Neural cell (in vitro differentiated cells): Measurements from ENCODE around the gene MS4A6A. TPM values are rescaled to one million over a fixed set of nuclear protein-coding genes. Genes with fewer than 3 reads are reported as not detected.

Source experiments
- H2AFZ ChIP-seq: fragments of 200-600, 300-800 bp; sonication (generic), shearing (Covaris generic); 2 replicates; pipeline ENCODE4 v1.6.0; 2014; ENCODE audit warnings: low read depth, mild to moderate bottlenecking, antibody characterized with exemption, low read length, moderate library complexity
- H3F3A ChIP-seq: fragments of 200-600 bp; shearing (Covaris generic); 2 replicates; pipeline ENCODE4 v1.6.1; 2016; ENCODE audit warnings: mild to moderate bottlenecking, moderate library complexity, mixed read lengths, antibody characterized with exemption, low read length; ENCODE audit not compliant: insufficient read depth, poor library complexity, severe bottlenecking
- H3K27ac ChIP-seq: fragments of 200-600, 300-800 bp; sonication (generic), shearing (Covaris generic); 2 replicates; pipeline ENCODE4 v1.5.1; 2014; ENCODE audit warnings: mild to moderate bottlenecking, low read length, moderate library complexity
- H3K27me3 ChIP-seq: fragments of 300-800, 200-600 bp; sonication (generic), shearing (Covaris generic); 2 replicates; pipeline ENCODE4 v1.6.0; 2014; ENCODE audit warnings: mild to moderate bottlenecking, low read depth, low read length, moderate library complexity; ENCODE audit not compliant: insufficient read depth
- H3K36me3 ChIP-seq: fragments of 300-800, 200-600 bp; sonication (generic), shearing (Covaris generic); 2 replicates; pipeline ENCODE4 v1.5.1; 2014; ENCODE audit warnings: mild to moderate bottlenecking, antibody characterized with exemption, low read length, moderate library complexity; ENCODE audit not compliant: insufficient read depth
- H3K4me2 ChIP-seq: fragments of 300-800, 200-600 bp; sonication (generic), shearing (Covaris generic); 2 replicates; pipeline ENCODE4 v1.6.0; 2014; ENCODE audit warnings: mild to moderate bottlenecking, low read length
- H3K4me3 ChIP-seq: fragments of 300-800, 200-600 bp; sonication (generic), shearing (Covaris generic); 2 replicates; pipeline ENCODE4 v1.5.1; 2014; ENCODE audit warnings: mild to moderate bottlenecking, low read length, moderate library complexity
- H3K79me2 ChIP-seq: fragments of 200-600 bp; shearing (Covaris generic); replicated peaks from 2 replicates; pipeline ENCODE4 v1.6.0; 2014; ENCODE audit warnings: mild to moderate bottlenecking, low read length, moderate library complexity; ENCODE audit not compliant: insufficient read depth
- H3K9ac ChIP-seq: fragments of 300-800, 200-600 bp; sonication (generic), shearing (Covaris generic); 2 replicates; pipeline ENCODE4 v1.6.1; 2016; ENCODE audit warnings: mild to moderate bottlenecking, low read length, mixed read lengths
- H3K9me2 ChIP-seq: fragments of 200-600 bp; shearing (Covaris generic); 2 replicates; pipeline ENCODE4 v1.6.1; 2016; ENCODE audit warnings: mild to moderate bottlenecking, low read length, mixed read lengths; ENCODE audit not compliant: insufficient read depth
- H3K9me3 ChIP-seq: fragments of 200-600, 300-800 bp; sonication (generic), shearing (Covaris generic); 2 replicates; pipeline ENCODE4 v1.6.1; 2016; ENCODE audit warnings: mild to moderate bottlenecking, mixed run types, low read length, moderate library complexity, mixed read lengths
- H4K20me1 ChIP-seq: fragments of 200-600 bp; shearing (Covaris generic); 2 replicates; pipeline ENCODE4 v1.6.1; 2016; ENCODE audit warnings: mild to moderate bottlenecking, mixed run types; ENCODE audit not compliant: insufficient read depth
- EP300 ChIP-seq: fragments of 450-650 bp; conservative IDR thresholded peaks from 2 replicates; pipeline ENCODE4 v1.6.1; 2014; ENCODE audit warnings: antibody characterized with exemption, mild to moderate bottlenecking, moderate library complexity; ENCODE audit not compliant: poor library complexity, severe bottlenecking
- EZH2 ChIP-seq: fragments of 200-600, 300-800 bp; shearing (Covaris generic), sonication (generic); IDR thresholded peaks from 2 replicates; pipeline ENCODE4 v1.6.1; 2014; ENCODE audit warnings: antibody characterized with exemption, low read length, borderline replicate concordance, mild to moderate bottlenecking; ENCODE audit not compliant: insufficient read depth, poor library complexity, severe bottlenecking
- MXI1 ChIP-seq: fragments of 450-650 bp; conservative IDR thresholded peaks from 2 replicates; pipeline ENCODE4 v1.6.1; 2014; ENCODE audit warnings: antibody characterized with exemption, mild to moderate bottlenecking; ENCODE audit not compliant: poor library complexity, severe bottlenecking
- POLR2AphosphoS5 ChIP-seq: IDR thresholded peaks from 2 replicates; pipeline ENCODE4 v1.6.1; 2012
- RAD21 ChIP-seq: fragments of 450-650 bp; conservative IDR thresholded peaks from 2 replicates; pipeline ENCODE4 v1.6.1; 2014; ENCODE audit warnings: antibody characterized with exemption, mild to moderate bottlenecking, moderate library complexity
- SMC3 ChIP-seq: fragments of 450-650 bp; conservative IDR thresholded peaks from 2 replicates; pipeline ENCODE4 v1.6.1; 2014; ENCODE audit warnings: antibody characterized with exemption, mild to moderate bottlenecking, moderate library complexity; ENCODE audit not compliant: poor library complexity
- TAF1 ChIP-seq: IDR thresholded peaks from 2 replicates; pipeline ENCODE4 v1.6.1; 2012; ENCODE audit warnings: low read depth
- polyA plus RNA-seq: library from polyadenylated mRNA; depleted of rRNA; stranded (reverse); fragments of >200 nt; gene quantifications from 2 replicates; pipeline ENCODE4 v1.2.3, GENCODE V29; 2014
- TF ChIP-seq, protein P1 (sequence below): IDR thresholded peaks from 2 replicates; pipeline ENCODE4 v1.6.1; 2012; ENCODE audit warnings: borderline replicate concordance
- TF ChIP-seq, protein P2 (sequence below): fragments of 450-650 bp; IDR thresholded peaks from 2 replicates; pipeline ENCODE4 v1.5.1; 2014; ENCODE audit warnings: antibody characterized with exemption, mild to moderate bottlenecking, moderate library complexity; ENCODE audit not compliant: poor library complexity, severe bottlenecking

The MS4A6A gene
- polyA plus RNA-seq, 1 donor from 2014 or later = not detected

- H3K9me2 ChIP-seq = no peaks in the 10 kb centered on the region
- H3K36me3 ChIP-seq = no peaks in the 10 kb centered on the region
- H3K4me2 ChIP-seq = no peak overlapping the region
- no peak overlapping the region for H3K27ac ChIP-seq
- no peaks in the 10 kb centered on the region for H3K79me2 ChIP-seq
- H3K27me3 ChIP-seq = no peaks in the 10 kb centered on the region
- no peak overlapping the region for H3K9ac ChIP-seq
- H4K20me1 ChIP-seq = no peaks in the 10 kb centered on the region
- no peak overlapping the region for H2AFZ ChIP-seq
- H3K9me3 ChIP-seq = peaks cover 4% of the 10 kb centered on the region
- H3K4me3 ChIP-seq = no peak overlapping the region
- no peaks in the 10 kb centered on the region for H3F3A ChIP-seq
- TF ChIP-seq RAD21 = no peak
- TF ChIP-seq, protein P1, sequence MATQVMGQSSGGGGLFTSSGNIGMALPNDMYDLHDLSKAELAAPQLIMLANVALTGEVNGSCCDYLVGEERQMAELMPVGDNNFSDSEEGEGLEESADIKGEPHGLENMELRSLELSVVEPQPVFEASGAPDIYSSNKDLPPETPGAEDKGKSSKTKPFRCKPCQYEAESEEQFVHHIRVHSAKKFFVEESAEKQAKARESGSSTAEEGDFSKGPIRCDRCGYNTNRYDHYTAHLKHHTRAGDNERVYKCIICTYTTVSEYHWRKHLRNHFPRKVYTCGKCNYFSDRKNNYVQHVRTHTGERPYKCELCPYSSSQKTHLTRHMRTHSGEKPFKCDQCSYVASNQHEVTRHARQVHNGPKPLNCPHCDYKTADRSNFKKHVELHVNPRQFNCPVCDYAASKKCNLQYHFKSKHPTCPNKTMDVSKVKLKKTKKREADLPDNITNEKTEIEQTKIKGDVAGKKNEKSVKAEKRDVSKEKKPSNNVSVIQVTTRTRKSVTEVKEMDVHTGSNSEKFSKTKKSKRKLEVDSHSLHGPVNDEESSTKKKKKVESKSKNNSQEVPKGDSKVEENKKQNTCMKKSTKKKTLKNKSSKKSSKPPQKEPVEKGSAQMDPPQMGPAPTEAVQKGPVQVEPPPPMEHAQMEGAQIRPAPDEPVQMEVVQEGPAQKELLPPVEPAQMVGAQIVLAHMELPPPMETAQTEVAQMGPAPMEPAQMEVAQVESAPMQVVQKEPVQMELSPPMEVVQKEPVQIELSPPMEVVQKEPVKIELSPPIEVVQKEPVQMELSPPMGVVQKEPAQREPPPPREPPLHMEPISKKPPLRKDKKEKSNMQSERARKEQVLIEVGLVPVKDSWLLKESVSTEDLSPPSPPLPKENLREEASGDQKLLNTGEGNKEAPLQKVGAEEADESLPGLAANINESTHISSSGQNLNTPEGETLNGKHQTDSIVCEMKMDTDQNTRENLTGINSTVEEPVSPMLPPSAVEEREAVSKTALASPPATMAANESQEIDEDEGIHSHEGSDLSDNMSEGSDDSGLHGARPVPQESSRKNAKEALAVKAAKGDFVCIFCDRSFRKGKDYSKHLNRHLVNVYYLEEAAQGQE = no peak
- TF ChIP-seq, protein P2, sequence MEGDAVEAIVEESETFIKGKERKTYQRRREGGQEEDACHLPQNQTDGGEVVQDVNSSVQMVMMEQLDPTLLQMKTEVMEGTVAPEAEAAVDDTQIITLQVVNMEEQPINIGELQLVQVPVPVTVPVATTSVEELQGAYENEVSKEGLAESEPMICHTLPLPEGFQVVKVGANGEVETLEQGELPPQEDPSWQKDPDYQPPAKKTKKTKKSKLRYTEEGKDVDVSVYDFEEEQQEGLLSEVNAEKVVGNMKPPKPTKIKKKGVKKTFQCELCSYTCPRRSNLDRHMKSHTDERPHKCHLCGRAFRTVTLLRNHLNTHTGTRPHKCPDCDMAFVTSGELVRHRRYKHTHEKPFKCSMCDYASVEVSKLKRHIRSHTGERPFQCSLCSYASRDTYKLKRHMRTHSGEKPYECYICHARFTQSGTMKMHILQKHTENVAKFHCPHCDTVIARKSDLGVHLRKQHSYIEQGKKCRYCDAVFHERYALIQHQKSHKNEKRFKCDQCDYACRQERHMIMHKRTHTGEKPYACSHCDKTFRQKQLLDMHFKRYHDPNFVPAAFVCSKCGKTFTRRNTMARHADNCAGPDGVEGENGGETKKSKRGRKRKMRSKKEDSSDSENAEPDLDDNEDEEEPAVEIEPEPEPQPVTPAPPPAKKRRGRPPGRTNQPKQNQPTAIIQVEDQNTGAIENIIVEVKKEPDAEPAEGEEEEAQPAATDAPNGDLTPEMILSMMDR = no peak
- no peak for TF ChIP-seq POLR2AphosphoS5
- TF ChIP-seq SMC3 = no peak
- TF ChIP-seq EP300 = no peak
- no peak for TF ChIP-seq EZH2
Measured at GRCh38 chr11:60170566-60170965, 12.3 kb downstream of the MS4A6A start.

- Histone ChIP-seq H3K9ac (no peak overlapping the region), H3K27ac (no peak overlapping the region), H3K4me2 (no peak overlapping the region), H3K79me2 (no peaks in the 10 kb centered on the region), H3K4me3 (no peak overlapping the region), H3K9me3 (peaks cover 4% of the 10 kb centered on the region), H3K27me3 (no peaks in the 10 kb centered on the region), H3K9me2 (no peaks in the 10 kb centered on the region), H4K20me1 (no peaks in the 10 kb centered on the region), H3F3A (no peaks in the 10 kb centered on the region), H3K36me3 (no peaks in the 10 kb centered on the region), H2AFZ (no peak overlapping the region)
- TF ChIP-seq EZH2 = no peak
- TF ChIP-seq TAF1 = no peak
- no peak for TF ChIP-seq EP300
- TF ChIP-seq MXI1 = no peak
- TF ChIP-seq, protein P1 = no peak
- no peak for TF ChIP-seq POLR2AphosphoS5
- TF ChIP-seq RAD21 = no peak
- TF ChIP-seq, protein P2 = no peak
- TF ChIP-seq SMC3 = no peak
Measured at GRCh38 chr11:60169264-60169915, 13.5 kb downstream of the MS4A6A start.
